Duodenal mucosa (tissue), 2 donors: ENCODE data around the gene MCM6.
"Not testable (repeated sequence)": the region's sequence is repeated elsewhere in the genome, so short reads cannot be mapped to it uniquely, and the experiment has no call there.

ENCODE experiments used
- H3K27ac ChIP-seq: one replicate; pipeline ENCODE4 v1.7.0; 2013; ENCODE audit warnings: low read depth, low read length
- H3K27me3 ChIP-seq, 2 donors: one replicate each; pipeline ENCODE4 v1.7.0; 2013; ENCODE audit warnings: low read length in 2 of 2, control low read depth in 1 of 2; ENCODE audit not compliant: insufficient read depth in 2 of 2, control insufficient read depth in 1 of 2
- H3K36me3 ChIP-seq, 2 donors: one replicate each; pipeline ENCODE4 v1.7.0; 2013; ENCODE audit warnings: low read length in 2 of 2, control low read depth in 1 of 2; ENCODE audit not compliant: insufficient read depth in 2 of 2, control insufficient read depth in 1 of 2
- H3K4me1 ChIP-seq, 2 donors: one replicate each; pipeline ENCODE4 v1.7.0; 2013; ENCODE audit warnings: low read length in 2 of 2, control low read depth in 1 of 2; ENCODE audit not compliant: insufficient read depth in 2 of 2, control insufficient read depth in 1 of 2
- H3K4me3 ChIP-seq, 2 donors: one replicate each; pipeline ENCODE4 v1.7.0; 2013; ENCODE audit warnings: low read length in 2 of 2, low read depth in 1 of 2
- H3K9ac ChIP-seq, 2 donors: one replicate each; pipeline ENCODE4 v1.7.0; 2013; ENCODE audit warnings: low read length in 2 of 2, low read depth in 1 of 2
- H3K9me3 ChIP-seq, 2 donors: one replicate each; pipeline ENCODE4 v1.7.0; 2013; ENCODE audit warnings: low read length in 2 of 2, control low read depth in 1 of 2; ENCODE audit not compliant: control insufficient read depth in 1 of 2

MCM6 gene

GRCh38 chr2:135796606-135797005 lies 79.6 kb downstream of the MCM6 start:
- Histone ChIP-seq H3K27me3 (no peaks in the 10 kb centered on the region), H3K4me3 (no peak overlapping the region), H3K9me3 (peaks cover 8 to 9% of the 10 kb centered on the region in 2 donors), H3K9ac (no peak overlapping the region), H3K36me3 (peaks cover 10 to 26% of the 10 kb centered on the region in 2 donors), H3K27ac (no peak overlapping the region), H3K4me1 (peaks cover 0 to 6% of the 10 kb centered on the region in 2 donors)

DNA sequence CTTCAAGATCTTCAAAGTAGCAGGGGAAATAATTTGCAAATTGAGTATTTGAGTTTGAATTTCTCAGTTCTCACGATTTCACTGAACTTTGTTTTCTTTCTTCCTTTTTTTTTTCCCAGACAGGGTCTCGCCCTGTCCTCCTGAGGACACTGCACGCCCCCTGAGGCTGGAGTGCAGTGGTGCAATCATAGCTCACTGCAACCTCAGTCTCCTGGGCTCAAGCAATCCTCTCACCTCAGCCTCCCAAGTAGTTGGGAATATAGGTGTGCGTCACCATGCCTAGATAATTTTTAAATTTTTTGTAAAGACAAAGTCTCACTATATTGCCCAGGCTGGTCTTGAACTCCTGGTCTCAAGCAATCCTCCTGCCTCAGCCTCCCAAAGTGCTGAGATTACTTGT lies 80.6 kb downstream of the MCM6 start:
- not testable (repeated sequence) for H3K4me1 ChIP-seq, H3K4me3 ChIP-seq, H3K9me3 ChIP-seq, H3K9ac ChIP-seq, H3K27me3 ChIP-seq, H3K27ac ChIP-seq
- peaks cover 10 to 27% of the 10 kb centered on the region in 2 donors for H3K36me3 ChIP-seq

DNA sequence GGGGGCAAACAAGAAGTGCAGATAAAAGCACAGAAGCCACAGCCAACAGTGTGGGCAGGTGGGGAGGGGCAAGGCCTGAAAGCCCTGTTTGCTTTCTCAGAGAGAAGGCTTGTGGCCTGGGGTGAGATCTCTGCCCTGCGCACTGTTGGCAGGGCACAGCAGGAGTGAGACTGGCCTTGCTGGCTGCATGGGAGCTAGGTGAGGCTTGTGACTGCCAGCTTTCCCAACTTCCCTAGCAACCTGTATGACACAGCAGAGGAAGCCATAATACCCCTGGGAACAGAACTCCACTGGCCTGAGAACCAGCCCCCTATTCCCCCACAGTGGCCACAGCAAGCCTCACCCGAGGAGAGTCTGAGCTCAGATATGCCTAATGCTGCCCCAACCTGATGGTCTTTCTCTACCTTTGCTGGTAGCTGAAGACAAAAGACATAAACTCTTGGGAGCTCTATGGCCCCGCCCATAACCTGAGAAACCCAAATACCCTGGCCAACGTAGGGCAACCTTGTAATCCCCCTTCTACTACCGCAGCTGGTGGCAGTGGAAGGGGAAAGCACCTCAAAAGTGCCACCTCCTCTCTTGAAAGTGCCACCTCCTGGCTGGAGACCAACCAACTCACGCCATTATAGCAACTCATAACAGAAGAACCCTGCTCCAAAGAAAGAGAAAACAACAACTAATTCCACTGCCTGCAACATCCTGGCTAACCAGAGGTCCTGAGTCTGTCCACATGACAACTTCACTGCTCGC lies 83.7 kb downstream of the MCM6 start:
- Histone ChIP-seq H3K27ac (no peak overlapping the region), H3K4me3 (no peak overlapping the region), H3K9me3 (no peaks in the 10 kb centered on the region), H3K36me3 (peaks cover 9 to 28% of the 10 kb centered on the region in 2 donors), H3K27me3 (no peaks in the 10 kb centered on the region), H3K4me1 (peaks cover 0 to 4% of the 10 kb centered on the region in 2 donors), H3K9ac (no peak overlapping the region)

DNA sequence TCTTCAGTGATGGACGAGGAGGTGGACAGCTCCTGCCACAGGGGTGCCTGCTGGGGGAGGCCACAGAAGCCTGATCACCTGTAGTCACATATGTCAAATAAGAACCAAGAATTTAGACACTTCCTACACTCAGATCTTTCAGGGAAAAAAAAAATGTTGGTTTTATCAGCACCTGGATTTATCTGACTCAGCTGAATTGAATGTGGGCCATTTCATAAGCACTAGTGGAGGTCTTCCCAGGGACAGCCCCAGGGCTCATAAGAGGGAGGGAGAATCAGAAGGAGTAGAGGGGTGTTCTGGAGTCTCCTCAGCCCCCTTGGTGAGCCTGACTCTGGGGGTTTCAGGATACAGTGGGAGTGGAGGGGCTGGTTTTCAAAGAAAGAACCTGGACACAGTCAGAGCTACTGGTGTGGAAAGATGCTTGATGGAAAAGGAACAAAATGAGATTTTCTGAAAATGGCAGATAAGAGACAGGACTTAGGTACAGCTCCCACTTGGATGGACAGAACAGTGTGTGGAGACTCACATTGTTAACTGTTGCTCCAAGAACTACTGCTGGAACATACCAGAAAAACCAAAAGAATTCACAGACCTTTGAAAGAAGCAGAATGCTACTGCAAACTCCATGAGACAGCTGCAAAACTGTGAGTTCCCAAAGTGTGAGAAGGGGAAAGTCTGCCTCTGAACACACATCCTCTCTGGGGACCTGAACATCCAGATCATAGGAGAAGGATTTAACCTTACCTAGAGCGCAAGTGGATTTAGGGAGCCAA lies 84.6 kb downstream of the MCM6 start:
- H3K36me3 ChIP-seq = peaks cover 9 to 36% of the 10 kb centered on the region in 2 donors
- no peak overlapping the region for H3K27ac ChIP-seq
- H3K27me3 ChIP-seq = no peaks in the 10 kb centered on the region
- no peak overlapping the region for H3K9ac ChIP-seq
- no peaks in the 10 kb centered on the region for H3K4me1 ChIP-seq
- H3K9me3 ChIP-seq = no peaks in the 10 kb centered on the region
- no peak overlapping the region for H3K4me3 ChIP-seq

DNA sequence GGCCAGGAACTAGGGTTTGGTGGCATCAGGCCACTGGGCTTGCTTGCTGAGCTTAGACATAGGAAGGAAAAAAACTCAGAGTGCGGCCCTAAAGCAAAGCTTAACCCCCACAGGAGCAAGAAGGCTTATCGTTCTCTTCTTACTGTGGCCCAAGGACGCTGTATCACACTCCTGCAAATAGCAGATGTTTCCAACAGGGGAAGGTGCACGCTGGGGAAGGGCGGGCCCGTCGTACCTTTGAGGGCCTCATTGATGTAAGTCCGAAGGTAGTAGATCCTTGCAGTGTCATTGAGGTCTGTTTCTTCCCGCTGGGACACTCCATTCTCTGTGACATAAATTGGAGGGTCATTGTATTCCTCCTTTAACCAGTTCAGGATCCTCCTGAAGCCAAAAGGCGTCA lies 85.8 kb downstream of the MCM6 start:
- no peaks in the 10 kb centered on the region for H3K4me1 ChIP-seq
- no peaks in the 10 kb centered on the region for H3K9me3 ChIP-seq
- no peak overlapping the region for H3K27ac ChIP-seq
- no peak overlapping the region for H3K9ac ChIP-seq
- no peak overlapping the region for H3K4me3 ChIP-seq
- no peaks in the 10 kb centered on the region for H3K27me3 ChIP-seq
- peaks cover 9 to 43% of the 10 kb centered on the region in 2 donors for H3K36me3 ChIP-seq
